HUES64 (cell line): Measurements from ENCODE around the gene SLC51A.

Experiments used
- H3K27ac ChIP-seq: 2 replicates; pipeline ENCODE4 v1.7.0; 2013; ENCODE audit warnings: low read depth, low read length, inconsistent platforms
- H3K27me3 ChIP-seq: 2 replicates; pipeline ENCODE4 v1.6.1; 2013; ENCODE audit warnings: mild to moderate bottlenecking, low read length; ENCODE audit not compliant: insufficient read depth
- H3K36me3 ChIP-seq: 2 replicates; pipeline ENCODE4 v1.6.1; 2013; ENCODE audit warnings: mild to moderate bottlenecking, low read length; ENCODE audit not compliant: insufficient read depth
- H3K4me1 ChIP-seq: 2 replicates; pipeline ENCODE4 v1.6.1; 2013; ENCODE audit warnings: mild to moderate bottlenecking, low read length, moderate library complexity; ENCODE audit not compliant: insufficient read depth
- H3K4me3 ChIP-seq: 2 replicates; pipeline ENCODE4 v1.5.1; 2013; ENCODE audit warnings: mild to moderate bottlenecking, low read length, moderate library complexity
- H3K9ac ChIP-seq: 2 replicates; pipeline ENCODE4 v1.6.1; 2013; ENCODE audit warnings: mild to moderate bottlenecking, low read depth, low read length
- H3K9me3 ChIP-seq: 2 replicates; pipeline ENCODE4 v1.6.1; 2013; ENCODE audit warnings: low read depth, low read length; ENCODE audit not compliant: insufficient read depth
- WGBS: fragments of 150-250, 120-280 bp; methylation state at CpG from one replicate; pipeline ENCODE4 v1.1.7; 2013; ENCODE audit warnings: missing lambda C conversion rate; 5-methylcytosine and 5-hydroxymethylcytosine counted together

Gene SLC51A

GRCh38 chr3:196254376-196255283 lies 38.3 kb downstream of the SLC51A start:
- Histone ChIP-seq H3K27me3 (no peaks in the 10 kb centered on the region), H3K27ac (no peak overlapping the region), H3K4me3 (no peak overlapping the region), H3K36me3 (peaks cover 19% of the 10 kb centered on the region), H3K9ac (no peak overlapping the region), H3K4me1 (no peaks in the 10 kb centered on the region), H3K9me3 (no peaks in the 10 kb centered on the region)
- 84% methylated on average over 3 of the region's 5 CpGs for WGBS

- H3K27me3 ChIP-seq, result no peaks in the 10 kb centered on the region
- WGBS, result 89% methylated on average over 1 of the region's 1 CpG
- no peak overlapping the region for H3K4me3 ChIP-seq
- H3K4me1 ChIP-seq, result no peaks in the 10 kb centered on the region
- H3K36me3 ChIP-seq, result peaks cover 21% of the 10 kb centered on the region
- H3K9ac ChIP-seq, result no peak overlapping the region
- H3K27ac ChIP-seq, result no peak overlapping the region
- H3K9me3 ChIP-seq, result peaks cover 1% of the 10 kb centered on the region; the same call in 1 of the 2 replicates
Measured at GRCh38 chr3:196255776-196256175, 39.4 kb downstream of the SLC51A start.

GRCh38 chr3:196260784-196261183 lies 44.5 kb downstream of the SLC51A start:
- no peak overlapping the region for H3K4me3 ChIP-seq
- no peak overlapping the region for H3K27ac ChIP-seq
- WGBS, result 94% methylated on average over 3 of the region's 4 CpGs
- H3K9me3 ChIP-seq, result peaks cover 4% of the 10 kb centered on the region; the same call in 1 of the 2 replicates
- no peaks in the 10 kb centered on the region for H3K27me3 ChIP-seq
- H3K9ac ChIP-seq, result no peak overlapping the region
- H3K36me3 ChIP-seq, result peaks cover 18% of the 10 kb centered on the region
- peaks cover 9% of the 10 kb centered on the region for H3K4me1 ChIP-seq

- Histone ChIP-seq H3K4me1 (peaks cover 13% of the 10 kb centered on the region), H3K27me3 (no peaks in the 10 kb centered on the region), H3K4me3 (no peak overlapping the region), H3K9ac (no peak overlapping the region), H3K36me3 (peaks cover 22% of the 10 kb centered on the region), H3K9me3 (peaks cover 4% of the 10 kb centered on the region; the same call in 1 of the 2 replicates), H3K27ac (no peak overlapping the region)
- WGBS, result 93% methylated on average over 7 of the region's 7 CpGs
Measured at GRCh38 chr3:196263819-196264218, 47.5 kb downstream of the SLC51A start.

GRCh38 chr3:196268284-196269163 lies 52.2 kb downstream of the SLC51A start:
- Histone ChIP-seq H3K9me3 (peaks cover 8% of the 10 kb centered on the region; the same call in 1 of the 2 replicates), H3K4me3 (no peak overlapping the region), H3K4me1 (peaks cover 4% of the 10 kb centered on the region), H3K27me3 (no peaks in the 10 kb centered on the region), H3K27ac (peak overlapping the region; percentile 88), H3K9ac (peak overlapping the region; percentile 42; the same call in 1 of the 2 replicates), H3K36me3 (peaks cover 44% of the 10 kb centered on the region)
- WGBS, result 87% methylated on average over 8 of the region's 9 CpGs

GRCh38 chr3:196270499-196270898 lies 54.2 kb downstream of the SLC51A start:
- no peak overlapping the region for H3K27ac ChIP-seq
- peaks cover 50% of the 10 kb centered on the region for H3K36me3 ChIP-seq
- H3K9me3 ChIP-seq, result peaks cover 21% of the 10 kb centered on the region
- H3K4me3 ChIP-seq, result no peak overlapping the region
- no peak overlapping the region for H3K9ac ChIP-seq
- WGBS, result 94% methylated on average over 5 of the region's 5 CpGs
- peaks cover 4% of the 10 kb centered on the region for H3K4me1 ChIP-seq
- no peaks in the 10 kb centered on the region for H3K27me3 ChIP-seq

GRCh38 chr3:196272826-196273225 lies 56.5 kb downstream of the SLC51A start:
- Histone ChIP-seq H3K27ac (no peak overlapping the region), H3K27me3 (no peaks in the 10 kb centered on the region), H3K36me3 (peaks cover 38% of the 10 kb centered on the region), H3K9me3 (peaks cover 21% of the 10 kb centered on the region), H3K9ac (no peak overlapping the region), H3K4me1 (peaks cover 4% of the 10 kb centered on the region), H3K4me3 (no peak overlapping the region)
- 96% methylated on average over 14 of the region's 14 CpGs for WGBS

GRCh38 chr3:196273655-196274054 lies 57.3 kb downstream of the SLC51A start:
- peaks cover 21% of the 10 kb centered on the region for H3K9me3 ChIP-seq
- no peak overlapping the region for H3K9ac ChIP-seq
- no peaks in the 10 kb centered on the region for H3K27me3 ChIP-seq
- peaks cover 37% of the 10 kb centered on the region for H3K36me3 ChIP-seq
- no peaks in the 10 kb centered on the region for H3K4me1 ChIP-seq
- H3K27ac ChIP-seq, result no peak overlapping the region
- H3K4me3 ChIP-seq, result no peak overlapping the region
- WGBS, result 96% methylated on average over 12 of the region's 12 CpGs

- no peaks in the 10 kb centered on the region for H3K4me1 ChIP-seq
- H3K27me3 ChIP-seq, result no peaks in the 10 kb centered on the region
- peaks cover 21% of the 10 kb centered on the region for H3K9me3 ChIP-seq
- H3K27ac ChIP-seq, result no peak overlapping the region
- H3K9ac ChIP-seq, result no peak overlapping the region
- H3K36me3 ChIP-seq, result peaks cover 27% of the 10 kb centered on the region
- H3K4me3 ChIP-seq, result no peak overlapping the region
- 95% methylated on average over 5 of the region's 5 CpGs for WGBS
Measured at GRCh38 chr3:196274585-196274984, 58.3 kb downstream of the SLC51A start.

GRCh38 chr3:196275126-196275525 lies 58.8 kb downstream of the SLC51A start:
- Histone ChIP-seq H3K27me3 (no peaks in the 10 kb centered on the region), H3K27ac (no peak overlapping the region), H3K9ac (no peak overlapping the region), H3K9me3 (peaks cover 21% of the 10 kb centered on the region), H3K4me3 (no peak overlapping the region), H3K4me1 (no peaks in the 10 kb centered on the region), H3K36me3 (peaks cover 24% of the 10 kb centered on the region)
- 95% methylated on average over 4 of the region's 5 CpGs for WGBS
